ENCODE data around the gene FSD1L. TPM values are rescaled to one million over a fixed set of nuclear protein-coding genes. Genes with fewer than 3 reads are reported as not detected.

The FSD1L gene
- total RNA-seq, 2 donors from 2014 or later: 13.4 to 14.3 TPM

GRCh38 chr9:105426657-105427056, 21.2 kb upstream of the FSD1L start:
- H3K36me3 ChIP-seq (ENCODE audit: control insufficient read depth, insufficient read depth, low read length): no peaks in the 10 kb centered on the region
- no peak overlapping the region for H3K9ac ChIP-seq (ENCODE audit: extremely low read depth, low read length, poor library complexity, severe bottlenecking)
- H3K27me3 ChIP-seq (ENCODE audit: control insufficient read depth, insufficient read depth, low read length, poor library complexity, severe bottlenecking): no peaks in the 10 kb centered on the region
- TF ChIP-seq CTCF (conservative IDR thresholded peaks at IDR 0.05): no peak
- Mint-ChIP-seq H3K9me3 (no peaks in the 10 kb centered on the region), H3K27me3 (ENCODE audit: insufficient read depth) (no peaks in the 10 kb centered on the region), H3K4me3 (no peak overlapping the region), H3K4me1 (no peaks in the 10 kb centered on the region), H3K27ac (no peak overlapping the region), H3K36me3 (ENCODE audit: low read depth) (no peaks in the 10 kb centered on the region)
- DNase-seq: no peak
- H3K27ac ChIP-seq (ENCODE audit: low read depth, low read length): no peak overlapping the region
- H3K9me3 ChIP-seq (ENCODE audit: control insufficient read depth, low read length): no peaks in the 10 kb centered on the region
- WGBS, 2 experiments (ENCODE audit: insufficient coverage in 1 of 2, insufficient read length in 1 of 2): 95 to 96% methylated on average over 2 to 3 of the region's 3 CpGs
- H3K4me3 ChIP-seq (ENCODE audit: low read length): no peak overlapping the region
- no peaks in the 10 kb centered on the region for H3K4me1 ChIP-seq (ENCODE audit: control insufficient read depth, insufficient read depth, low read length)

DNA sequence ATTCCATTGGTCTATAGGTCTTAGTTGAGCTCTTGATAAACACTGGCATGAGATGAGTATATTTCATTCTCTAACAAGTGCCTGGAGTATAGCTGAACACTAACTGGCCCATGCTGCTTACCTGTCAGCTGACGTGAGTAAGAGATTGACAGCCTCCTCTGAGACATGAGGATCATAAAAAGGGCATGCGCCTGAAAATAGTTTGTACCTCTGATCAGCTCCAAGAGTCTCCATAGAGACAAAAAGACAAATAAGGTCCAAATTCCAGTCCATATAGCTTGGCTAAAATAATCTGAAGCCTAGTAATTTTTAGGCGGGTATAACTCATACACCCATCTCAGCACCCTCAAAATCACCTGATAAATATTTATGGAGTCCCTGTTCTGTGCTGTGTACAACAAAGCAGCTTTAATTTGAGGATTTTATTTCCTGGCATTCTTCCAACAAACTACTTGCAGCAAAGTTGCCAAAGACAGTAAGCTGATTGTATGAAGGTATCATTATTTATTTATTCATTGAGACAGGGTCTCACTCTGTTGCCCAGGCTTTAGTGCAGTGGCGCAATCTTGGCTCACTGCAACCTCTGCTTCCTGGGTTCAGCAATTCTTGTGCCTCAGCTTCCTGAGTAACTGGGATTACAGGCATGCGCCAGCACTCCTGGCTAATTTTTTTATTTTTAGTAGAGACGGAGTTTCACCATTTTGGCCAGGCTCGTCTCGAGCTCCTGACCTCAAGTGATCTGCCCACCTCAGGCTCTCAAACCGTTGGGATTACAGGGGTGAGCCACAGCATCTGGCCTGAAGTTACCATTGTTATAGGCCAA, 16.2 kb upstream of the FSD1L start:
- Mint-ChIP-seq H3K27ac (no peak overlapping the region), H3K4me1 (peaks cover 5% of the 10 kb centered on the region), H3K36me3 (ENCODE audit: low read depth) (peaks cover 6% of the 10 kb centered on the region), H3K9me3 (peaks cover 23% of the 10 kb centered on the region), H3K4me3 (no peak overlapping the region), H3K27me3 (ENCODE audit: insufficient read depth) (no peaks in the 10 kb centered on the region)
- Histone ChIP-seq H3K9me3 (ENCODE audit: control insufficient read depth, low read length) (peaks cover 25% of the 10 kb centered on the region), H3K4me1 (ENCODE audit: control insufficient read depth, insufficient read depth, low read length) (no peaks in the 10 kb centered on the region), H3K27ac (ENCODE audit: low read depth, low read length) (no peak overlapping the region), H3K27me3 (ENCODE audit: control insufficient read depth, insufficient read depth, low read length, poor library complexity, severe bottlenecking) (no peaks in the 10 kb centered on the region), H3K36me3 (ENCODE audit: control insufficient read depth, insufficient read depth, low read length) (no peaks in the 10 kb centered on the region), H3K9ac (ENCODE audit: extremely low read depth, low read length, poor library complexity, severe bottlenecking) (no peak overlapping the region), H3K4me3 (ENCODE audit: low read length) (no peak overlapping the region)
- TF ChIP-seq CTCF (conservative IDR thresholded peaks at IDR 0.05): no peak
- 83 to 91% methylated on average over 7 to 9 of the region's 9 CpGs for WGBS, 2 experiments (ENCODE audit: insufficient coverage in 1 of 2, insufficient read length in 1 of 2)
- no peak for DNase-seq

DNA sequence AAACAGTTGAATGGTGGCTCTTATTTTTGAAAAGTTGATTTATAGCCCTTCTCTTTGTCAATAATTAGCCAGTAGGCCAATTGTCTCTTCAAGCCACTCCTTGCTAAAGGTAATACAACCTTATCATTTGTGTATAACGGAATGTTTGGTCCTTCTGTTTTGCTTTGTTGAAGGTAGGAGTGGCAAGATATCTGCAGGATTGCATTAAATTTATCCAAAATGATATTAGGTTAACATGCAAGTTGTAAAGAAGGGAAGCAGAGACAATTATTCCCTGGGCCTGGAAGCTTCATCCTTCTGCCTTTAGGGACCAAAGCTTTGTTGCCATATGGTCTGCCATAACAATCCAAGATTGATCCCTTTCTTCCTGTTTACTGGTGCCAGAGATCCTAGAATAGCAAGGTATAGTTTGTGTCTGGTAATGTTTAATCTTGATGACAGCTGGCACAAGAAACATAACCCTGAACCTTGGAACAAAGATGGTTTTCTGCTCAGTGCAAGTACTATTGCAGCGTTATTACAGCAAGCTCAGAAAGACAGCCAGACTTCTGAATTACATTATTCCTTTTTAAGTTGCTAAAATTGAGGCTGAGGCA, 15.5 kb upstream of the FSD1L start:
- Mint-ChIP-seq H3K9me3 (peaks cover 26% of the 10 kb centered on the region), H3K4me3 (no peak overlapping the region), H3K27ac (no peak overlapping the region), H3K4me1 (peaks cover 8% of the 10 kb centered on the region), H3K36me3 (ENCODE audit: low read depth) (peaks cover 6% of the 10 kb centered on the region), H3K27me3 (ENCODE audit: insufficient read depth) (no peaks in the 10 kb centered on the region)
- Histone ChIP-seq H3K27me3 (ENCODE audit: control insufficient read depth, insufficient read depth, low read length, poor library complexity, severe bottlenecking) (no peaks in the 10 kb centered on the region), H3K36me3 (ENCODE audit: control insufficient read depth, insufficient read depth, low read length) (no peaks in the 10 kb centered on the region), H3K4me3 (ENCODE audit: low read length) (no peak overlapping the region), H3K9me3 (ENCODE audit: control insufficient read depth, low read length) (peaks cover 28% of the 10 kb centered on the region), H3K9ac (ENCODE audit: extremely low read depth, low read length, poor library complexity, severe bottlenecking) (no peak overlapping the region), H3K27ac (ENCODE audit: low read depth, low read length) (no peak overlapping the region), H3K4me1 (ENCODE audit: control insufficient read depth, insufficient read depth, low read length) (peaks cover under 1% of the 10 kb centered on the region)
- DNase-seq: no peak
- no peak for TF ChIP-seq CTCF (conservative IDR thresholded peaks at IDR 0.05)
- WGBS, 2 experiments (ENCODE audit: insufficient coverage in 1 of 2, insufficient read length in 1 of 2): 97 to 100% methylated on average over 1 to 2 of the region's 2 CpGs

Measured in endodermal cell (in vitro differentiated cells).